Thoracic aorta (tissue), 2 donors: ENCODE results near the gene FGD4. TPM values are rescaled to one million over a fixed set of nuclear protein-coding genes. Genes with fewer than 3 reads are reported as not detected.

Source experiments
- ATAC-seq: fragments of 150-250 bp; one replicate; pipeline ENCODE4 v1.8.0; 2017; ENCODE audit warnings: low read depth; ENCODE audit not compliant: insufficient number of reproducible peaks, low FRiP score
- DNase-seq: peaks from one replicate; pipeline ENCODE4 v3.0.0-alpha.2; 2020; ENCODE audit warnings: low spot score
- H3K27ac ChIP-seq, 2 donors: fragments of 200-600 bp; sonication (generic); 1 replicate in 1 of 2; 2 replicates in 1 of 2; pipeline ENCODE4 v1.5.1; 2016; ENCODE audit warnings: mild to moderate bottlenecking in 2 of 2, moderate library complexity in 2 of 2
- H3K27me3 ChIP-seq: fragments of 200-600 bp; sonication (generic); replicated peaks from 2 replicates; pipeline ENCODE4 v1.6.0; 2016; ENCODE audit warnings: mild to moderate bottlenecking; ENCODE audit not compliant: insufficient read depth
- H3K36me3 ChIP-seq: fragments of 200-600 bp; sonication (generic); one replicate; pipeline ENCODE4 v1.5.1; 2016
- H3K4me1 ChIP-seq, 2 donors: fragments of 200-600 bp; sonication (generic); 1 replicate in 1 of 2; 2 replicates in 1 of 2; pipeline versions ENCODE4 v1.5.1 to v1.6.0; 2016; ENCODE audit warnings: low read depth in 2 of 2, mild to moderate bottlenecking in 1 of 2; ENCODE audit not compliant: control insufficient read depth in 1 of 2
- H3K4me3 ChIP-seq: fragments of 200-600 bp; sonication (generic); 2 replicates; pipeline ENCODE4 v1.5.1; 2016; ENCODE audit warnings: mild to moderate bottlenecking
- H3K9me3 ChIP-seq: fragments of 200-600 bp; sonication (generic); 2 replicates; pipeline ENCODE4 v1.5.1; 2016
- total RNA-seq, 2 donors: library from RNA; depleted of rRNA; stranded (reverse); fragments of >200 nt; gene quantifications; one replicate each; pipeline versions ENCODE4 v1.1.0 to v1.2.3, GENCODE V29; 2016
- TF ChIP-seq, protein P1 (sequence below): fragments of 200-600 bp; sonication (generic); IDR thresholded peaks from one replicate; pipeline ENCODE4 v1.5.1; 2019; ENCODE audit warnings: antibody characterized with exemption

Gene FGD4
- total RNA-seq, 2 donors from 2014 or later, result 52.7 to 61.6 TPM

- DNase-seq (no peak), ATAC-seq (no peak)
- Histone ChIP-seq H3K36me3 (no peaks in the 10 kb centered on the region), H3K27me3 (no peaks in the 10 kb centered on the region), H3K9me3 (no peaks in the 10 kb centered on the region), H3K4me1 (peaks cover under 1 to 6% of the 10 kb centered on the region in 2 donors), H3K4me3 (no peak overlapping the region), H3K27ac (no peak overlapping the region)
- TF ChIP-seq, protein P1, sequence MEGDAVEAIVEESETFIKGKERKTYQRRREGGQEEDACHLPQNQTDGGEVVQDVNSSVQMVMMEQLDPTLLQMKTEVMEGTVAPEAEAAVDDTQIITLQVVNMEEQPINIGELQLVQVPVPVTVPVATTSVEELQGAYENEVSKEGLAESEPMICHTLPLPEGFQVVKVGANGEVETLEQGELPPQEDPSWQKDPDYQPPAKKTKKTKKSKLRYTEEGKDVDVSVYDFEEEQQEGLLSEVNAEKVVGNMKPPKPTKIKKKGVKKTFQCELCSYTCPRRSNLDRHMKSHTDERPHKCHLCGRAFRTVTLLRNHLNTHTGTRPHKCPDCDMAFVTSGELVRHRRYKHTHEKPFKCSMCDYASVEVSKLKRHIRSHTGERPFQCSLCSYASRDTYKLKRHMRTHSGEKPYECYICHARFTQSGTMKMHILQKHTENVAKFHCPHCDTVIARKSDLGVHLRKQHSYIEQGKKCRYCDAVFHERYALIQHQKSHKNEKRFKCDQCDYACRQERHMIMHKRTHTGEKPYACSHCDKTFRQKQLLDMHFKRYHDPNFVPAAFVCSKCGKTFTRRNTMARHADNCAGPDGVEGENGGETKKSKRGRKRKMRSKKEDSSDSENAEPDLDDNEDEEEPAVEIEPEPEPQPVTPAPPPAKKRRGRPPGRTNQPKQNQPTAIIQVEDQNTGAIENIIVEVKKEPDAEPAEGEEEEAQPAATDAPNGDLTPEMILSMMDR, result no peak
Measured at GRCh38 chr12:32395026-32395425, 4.3 kb upstream of the FGD4 start.

- DNase-seq, result no peak
Measured at GRCh38 chr12:32397696-32398095, 1.7 kb upstream of the FGD4 start.

DNA sequence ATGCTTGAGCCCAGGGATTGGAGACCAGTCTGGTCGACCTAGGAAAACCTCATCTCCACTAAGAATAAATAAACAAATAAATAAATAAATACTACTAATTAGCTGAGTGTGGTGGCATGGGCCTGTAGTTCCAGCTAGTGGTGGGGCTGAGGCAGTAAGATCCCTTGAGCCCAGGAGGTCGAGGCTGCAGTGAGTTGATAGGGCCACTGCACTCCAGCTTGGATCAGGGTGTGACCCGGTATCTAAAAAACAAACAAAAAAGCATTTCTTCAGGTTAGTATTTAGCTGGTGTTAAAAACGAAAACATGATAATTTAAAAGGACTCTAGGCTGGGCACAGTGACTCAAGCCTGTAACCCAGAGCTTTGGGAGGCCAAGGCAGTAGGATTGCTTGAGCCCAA, 1.2 kb upstream of the FGD4 start:
- H3K27ac ChIP-seq, result no peak overlapping the region
- H3K4me3 ChIP-seq, result no peak overlapping the region
- no peak for ATAC-seq
- no peaks in the 10 kb centered on the region for H3K27me3 ChIP-seq
- H3K36me3 ChIP-seq, result no peaks in the 10 kb centered on the region
- peaks cover 7 to 18% of the 10 kb centered on the region in 2 donors for H3K4me1 ChIP-seq
- TF ChIP-seq, protein P1, result no peak
- no peaks in the 10 kb centered on the region for H3K9me3 ChIP-seq
- DNase-seq, result no peak

More at GRCh38 chr12:32397696-32398095, 1.7 kb upstream of the FGD4 start:
- H3K36me3 ChIP-seq, result no peaks in the 10 kb centered on the region
- ATAC-seq, result no peak
- H3K27me3 ChIP-seq, result no peaks in the 10 kb centered on the region
- TF ChIP-seq, protein P1, result no peak
- H3K9me3 ChIP-seq, result no peaks in the 10 kb centered on the region
- peaks cover 7 to 18% of the 10 kb centered on the region in 2 donors for H3K4me1 ChIP-seq
- H3K27ac ChIP-seq, result no peak overlapping the region
- no peak overlapping the region for H3K4me3 ChIP-seq

DNA sequence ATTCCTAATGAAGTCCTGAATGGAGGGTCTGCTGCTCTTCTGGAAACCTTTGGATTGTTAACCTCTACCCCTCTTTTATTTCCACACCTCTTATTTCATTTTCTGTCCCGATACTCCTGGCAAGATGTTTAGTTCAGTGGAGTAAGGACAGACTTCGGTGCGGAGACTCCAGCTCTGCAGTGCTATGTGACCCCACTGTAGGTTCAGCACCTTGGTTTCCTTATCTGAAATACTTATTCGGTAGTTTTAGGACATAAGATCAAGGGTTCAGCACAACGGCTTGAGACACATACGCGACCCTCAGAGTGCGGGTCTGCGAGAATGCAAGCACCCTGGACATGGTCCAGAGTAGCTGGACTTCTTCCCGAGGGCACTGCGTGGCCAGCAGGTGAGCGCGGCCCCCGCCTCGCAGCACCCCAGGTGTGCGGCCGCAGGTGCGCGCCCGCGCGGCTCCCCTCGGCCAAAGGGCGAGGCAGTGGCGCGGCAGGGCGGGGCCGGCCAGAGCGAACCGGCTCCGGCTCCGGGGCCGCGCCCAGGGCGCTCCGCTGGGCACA, 465 bp upstream of the FGD4 start:
- ATAC-seq (no peak), DNase-seq (no peak)
- no peaks in the 10 kb centered on the region for H3K9me3 ChIP-seq
- peak overlapping the region in 1 of 2 donors; percentile 56 for H3K27ac ChIP-seq
- no peaks in the 10 kb centered on the region for H3K27me3 ChIP-seq
- TF ChIP-seq, protein P1, result no peak
- H3K36me3 ChIP-seq, result no peaks in the 10 kb centered on the region
- peaks cover 7 to 18% of the 10 kb centered on the region in 2 donors for H3K4me1 ChIP-seq
- peak overlapping the region; percentile 72 for H3K4me3 ChIP-seq

- ATAC-seq (no peak), DNase-seq (no peak)
- TF ChIP-seq, protein P1, result no peak
- Histone ChIP-seq H3K4me3 (peak overlapping the region; percentile 72), H3K9me3 (no peaks in the 10 kb centered on the region), H3K27ac (no peak overlapping the region), H3K27me3 (no peaks in the 10 kb centered on the region), H3K36me3 (no peaks in the 10 kb centered on the region), H3K4me1 (peaks cover 7 to 18% of the 10 kb centered on the region in 2 donors)
Measured at GRCh38 chr12:32400114-32400672, 835 bp downstream of the FGD4 start.
